ENCODE measurements around the gene ABTB2.
"Not testable (repeated sequence)": the region's sequence is repeated elsewhere in the genome, so short reads cannot be mapped to it uniquely, and the experiment has no call there.

Gene ABTB2

GRCh38 chr11:34262531-34263081 lies 95.2 kb downstream of the ABTB2 start:
- DNase-seq (ENCODE audit: low read depth) = no peak

GRCh38 chr11:34261820-34262219 lies 96.0 kb downstream of the ABTB2 start:
- DNase-seq (ENCODE audit: low read depth) = no peak

GRCh38 chr11:34261095-34261494 lies 96.7 kb downstream of the ABTB2 start:
- no peak for DNase-seq (ENCODE audit: low read depth)

- DNase-seq (ENCODE audit: low read depth) = no peak
Measured at GRCh38 chr11:34260072-34260575, 97.7 kb downstream of the ABTB2 start.

- no peak for DNase-seq (ENCODE audit: low read depth)
Measured at GRCh38 chr11:34259087-34259486, 98.7 kb downstream of the ABTB2 start.

GRCh38 chr11:34256626-34257025 lies 101.2 kb downstream of the ABTB2 start:
- DNase-seq (ENCODE audit: low read depth) = no peak

- no peak for DNase-seq (ENCODE audit: low read depth)
Measured at GRCh38 chr11:34256150-34256549, 101.7 kb downstream of the ABTB2 start.

GRCh38 chr11:34255101-34255500 lies 102.7 kb downstream of the ABTB2 start:
- no peak for DNase-seq (ENCODE audit: low read depth)

- DNase-seq (ENCODE audit: low read depth) = no peak
Measured at GRCh38 chr11:34254011-34254410, 103.8 kb downstream of the ABTB2 start.

- DNase-seq (ENCODE audit: low read depth) = no peak
Measured at GRCh38 chr11:34252651-34253050, 105.2 kb downstream of the ABTB2 start.

GRCh38 chr11:34252015-34252414 lies 105.8 kb downstream of the ABTB2 start:
- no peak for DNase-seq (ENCODE audit: low read depth)

- DNase-seq (ENCODE audit: low read depth) = no peak
Measured at GRCh38 chr11:34251589-34251980, 106.2 kb downstream of the ABTB2 start.

GRCh38 chr11:34250732-34251588 lies 106.8 kb downstream of the ABTB2 start:
- DNase-seq (ENCODE audit: low read depth) = peak; percentile 73

- DNase-seq (ENCODE audit: low read depth) = no peak
Measured at GRCh38 chr11:34250211-34250610, 107.6 kb downstream of the ABTB2 start.

- no peak for DNase-seq (ENCODE audit: low read depth)
Measured at GRCh38 chr11:34249439-34249838, 108.4 kb downstream of the ABTB2 start.

- DNase-seq (ENCODE audit: low read depth) = not testable (repeated sequence)
Measured at GRCh38 chr11:34246511-34246910, 111.3 kb downstream of the ABTB2 start.

- no peak for DNase-seq (ENCODE audit: low read depth)
Measured at GRCh38 chr11:34245041-34245440, 112.8 kb downstream of the ABTB2 start.

- DNase-seq (ENCODE audit: low read depth) = no peak
Measured at GRCh38 chr11:34243600-34244464, 114.0 kb downstream of the ABTB2 start.

GRCh38 chr11:34242037-34242625 lies 115.7 kb downstream of the ABTB2 start:
- DNase-seq (ENCODE audit: low read depth) = no peak

GRCh38 chr11:34240150-34240494 lies 117.7 kb downstream of the ABTB2 start:
- DNase-seq (ENCODE audit: low read depth) = no peak

GRCh38 chr11:34239465-34240149 lies 118.2 kb downstream of the ABTB2 start:
- DNase-seq (ENCODE audit: low read depth) = no peak

- DNase-seq (ENCODE audit: low read depth) = no peak
Measured at GRCh38 chr11:34238966-34239365, 118.8 kb downstream of the ABTB2 start.
